Prostate gland (tissue), 2 donors: ENCODE measurements around the gene ZER1. TPM values are rescaled to one million over a fixed set of nuclear protein-coding genes. Genes with fewer than 3 reads are reported as not detected.

Source experiments
- DNase-seq: peaks from one replicate; pipeline ENCODE4 v3.0.0-alpha.2; 2019; ENCODE audit warnings: low spot score
- H3K27ac ChIP-seq, 2 donors: fragments of 200-600 bp; sonication (generic); 2 replicates each; pipeline ENCODE4 v1.5.1; 2017 to 2019
- H3K27me3 ChIP-seq: fragments of 200-600 bp; sonication (generic); replicated peaks from 2 replicates; pipeline ENCODE4 v1.5.1; 2019; ENCODE audit not compliant: insufficient read depth
- H3K36me3 ChIP-seq, 2 donors: fragments of 200-600 bp; sonication (generic); 1 replicate in 1 of 2; 2 replicates in 1 of 2; pipeline versions ENCODE4 v1.5.1 to v1.8.1; 2017 to 2019
- H3K4me1 ChIP-seq: fragments of 200-600 bp; sonication (generic); replicated peaks from 2 replicates; pipeline ENCODE4 v1.5.1; 2019
- H3K4me3 ChIP-seq, 2 donors: fragments of 200-600 bp; sonication (generic); 2 replicates each; pipeline ENCODE4 v1.5.1; 2017 to 2019
- H3K9me3 ChIP-seq: fragments of 200-600 bp; sonication (generic); 2 replicates; pipeline ENCODE4 v1.5.1; 2017
- POLR2A ChIP-seq: fragments of 450-650 bp; IDR thresholded peaks from one replicate; pipeline ENCODE4 v1.6.1; 2016; ENCODE audit warnings: antibody characterized with exemption, mild to moderate bottlenecking
- POLR2AphosphoS5 ChIP-seq: sonication (generic); formaldehyde crosslinking; IDR thresholded peaks from one replicate; pipeline ENCODE4 v1.6.1; 2017; ENCODE audit warnings: antibody characterized with exemption
- WGBS: methylation state at CpG from one replicate; pipeline ENCODE4 v1.1.5; 2018; 5-methylcytosine and 5-hydroxymethylcytosine counted together
- intact Hi-C: fragments of 100-400 bp; cut with DNase I; formaldehyde crosslinking; loops from one replicate; pipeline ENCODE4 v1.14.2; 2022
- total RNA-seq, 2 donors: library from RNA; depleted of rRNA; stranded (reverse); fragments of >200 nt; gene quantifications; one replicate each; pipeline ENCODE4 v1.1.0, GENCODE V29; 2016
- TF ChIP-seq, protein P1 (sequence below), 4 experiments: fragments of 200-600 bp in 2 of 4; fragments of 450-650 bp in 2 of 4; sonication (generic) in 2 of 4; IDR thresholded peaks; 1 replicate in 3 of 4; 2 replicates in 1 of 4; pipeline ENCODE4 v1.5.1; 2016 to 2019; ENCODE audit warnings: antibody characterized with exemption in 4 of 4, mild to moderate bottlenecking in 2 of 4, moderate library complexity in 2 of 4

The ZER1 gene
- total RNA-seq, 2 donors from 2014 or later, result 86.6 to 122 TPM

DNA sequence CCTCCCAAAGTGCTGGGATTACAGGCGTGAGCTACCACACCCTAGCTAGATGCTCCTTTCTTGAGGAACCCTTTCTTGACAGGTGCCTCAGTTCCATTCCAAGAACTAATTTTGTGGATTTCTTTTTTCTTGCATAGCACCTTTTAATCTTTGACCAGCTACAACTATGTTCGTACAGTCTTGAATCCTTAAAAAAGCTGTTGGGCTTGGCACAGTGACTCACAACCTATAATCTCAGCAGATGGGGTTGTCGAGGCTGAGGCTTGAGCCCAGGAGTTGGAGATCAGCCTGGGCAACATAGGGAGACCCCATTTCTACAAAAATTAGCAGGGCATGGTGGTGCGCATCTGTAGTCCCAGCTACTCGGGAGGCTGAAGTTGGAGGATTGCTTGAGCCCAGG lies 1.3 kb upstream of the ZER1 start:
- H3K27me3 ChIP-seq, result no peaks in the 10 kb centered on the region
- H3K27ac ChIP-seq, result no peak overlapping the region
- no peaks in the 10 kb centered on the region for H3K36me3 ChIP-seq
- 91% methylated on average over 5 of the region's 5 CpGs for WGBS
- H3K4me3 ChIP-seq, result no peak overlapping the region
- H3K4me1 ChIP-seq, result peaks cover 5% of the 10 kb centered on the region
- H3K9me3 ChIP-seq, result no peaks in the 10 kb centered on the region
- DNase-seq, result no peak
- intact Hi-C loops, result no loop called here
- TF ChIP-seq POLR2AphosphoS5 (no peak), POLR2A (no peak)
- TF ChIP-seq, protein P1, sequence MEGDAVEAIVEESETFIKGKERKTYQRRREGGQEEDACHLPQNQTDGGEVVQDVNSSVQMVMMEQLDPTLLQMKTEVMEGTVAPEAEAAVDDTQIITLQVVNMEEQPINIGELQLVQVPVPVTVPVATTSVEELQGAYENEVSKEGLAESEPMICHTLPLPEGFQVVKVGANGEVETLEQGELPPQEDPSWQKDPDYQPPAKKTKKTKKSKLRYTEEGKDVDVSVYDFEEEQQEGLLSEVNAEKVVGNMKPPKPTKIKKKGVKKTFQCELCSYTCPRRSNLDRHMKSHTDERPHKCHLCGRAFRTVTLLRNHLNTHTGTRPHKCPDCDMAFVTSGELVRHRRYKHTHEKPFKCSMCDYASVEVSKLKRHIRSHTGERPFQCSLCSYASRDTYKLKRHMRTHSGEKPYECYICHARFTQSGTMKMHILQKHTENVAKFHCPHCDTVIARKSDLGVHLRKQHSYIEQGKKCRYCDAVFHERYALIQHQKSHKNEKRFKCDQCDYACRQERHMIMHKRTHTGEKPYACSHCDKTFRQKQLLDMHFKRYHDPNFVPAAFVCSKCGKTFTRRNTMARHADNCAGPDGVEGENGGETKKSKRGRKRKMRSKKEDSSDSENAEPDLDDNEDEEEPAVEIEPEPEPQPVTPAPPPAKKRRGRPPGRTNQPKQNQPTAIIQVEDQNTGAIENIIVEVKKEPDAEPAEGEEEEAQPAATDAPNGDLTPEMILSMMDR (IDR thresholded peaks at IDR 0.05), result no peak

DNA sequence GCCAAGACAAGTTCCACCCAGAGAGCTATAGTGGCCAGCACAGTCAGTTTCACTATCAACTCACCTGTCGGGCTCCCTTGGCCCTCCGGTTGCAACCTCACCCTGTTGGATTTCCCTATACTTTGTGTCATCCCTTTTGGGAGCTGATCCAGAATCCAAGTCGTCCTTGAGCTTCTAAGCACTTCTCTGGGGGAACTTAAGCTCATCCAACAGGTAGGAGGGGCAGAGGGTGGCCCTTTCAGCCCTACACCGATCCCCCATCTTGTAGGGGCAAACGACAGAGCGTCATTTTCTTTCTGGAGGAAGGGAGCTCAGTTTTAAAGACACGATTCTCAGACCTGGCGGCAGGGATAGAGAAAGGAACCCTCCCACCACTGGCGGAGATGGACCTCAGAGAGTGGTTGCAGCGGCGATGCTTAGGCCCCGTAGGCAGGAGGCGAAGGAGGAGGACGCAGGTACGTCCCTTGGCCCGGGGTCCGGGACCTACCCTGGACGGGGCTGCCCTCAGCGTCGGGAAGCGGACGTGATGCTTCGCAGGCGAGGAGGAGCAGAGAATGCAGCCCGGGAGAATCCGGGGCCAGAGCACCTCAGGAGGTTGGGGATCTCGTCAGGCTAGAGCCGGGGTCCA lies 519 bp downstream of the ZER1 start:
- H3K4me3 ChIP-seq, result peak overlapping the region; percentile 93 to 100
- peaks cover 5% of the 10 kb centered on the region for H3K4me1 ChIP-seq
- no peaks in the 10 kb centered on the region for H3K9me3 ChIP-seq
- no peaks in the 10 kb centered on the region for H3K36me3 ChIP-seq
- TF ChIP-seq, protein P1 (IDR thresholded peaks at IDR 0.05), result no peak
- TF ChIP-seq POLR2AphosphoS5 (no peak), POLR2A (no peak)
- DNase-seq, result peak; percentile 18
- H3K27ac ChIP-seq, result peak overlapping the region; percentile 94 to 97
- WGBS, result 2% methylated on average over 28 of the region's 28 CpGs
- H3K27me3 ChIP-seq, result no peaks in the 10 kb centered on the region
- intact Hi-C loops, result loop anchor here (2.0 kb wide), 1 partner anchor 16 kb away; the partner anchor contains the start of gene TBC1D13

DNA sequence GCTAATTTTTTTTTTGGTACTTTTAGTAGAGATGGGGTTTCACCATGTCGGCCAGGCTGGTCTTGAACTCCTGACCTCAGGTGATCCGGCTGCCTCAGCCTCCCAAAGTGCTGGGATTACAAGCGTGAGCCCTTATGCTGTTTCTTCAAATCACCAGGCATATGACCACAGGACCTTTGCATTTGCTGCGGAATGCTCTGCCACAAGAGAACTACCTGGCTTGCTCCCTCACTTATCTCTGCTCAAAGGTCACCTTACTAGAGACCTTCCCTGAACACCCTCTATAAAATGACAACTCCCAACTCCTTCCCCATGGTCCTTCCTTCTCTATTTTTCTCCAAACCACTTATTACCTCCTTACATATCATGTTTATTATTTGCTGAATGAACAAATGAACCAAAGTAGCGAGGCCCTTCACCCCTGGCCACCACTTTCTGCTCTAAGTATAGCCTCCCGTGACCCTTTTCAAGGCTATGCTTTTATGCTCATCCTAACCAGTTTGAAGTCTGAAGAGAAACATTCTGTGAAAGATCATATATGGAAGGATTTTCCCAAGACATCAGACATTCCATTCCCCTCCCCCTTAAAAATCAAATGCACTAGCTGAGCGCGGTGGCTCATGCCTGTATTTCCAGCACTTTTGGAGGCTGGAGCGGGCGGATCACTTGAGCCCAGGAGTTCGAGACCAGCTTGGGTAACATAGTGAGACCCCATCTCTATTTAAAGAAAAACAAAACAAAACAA lies 1.3 kb downstream of the ZER1 start:
- H3K36me3 ChIP-seq, result no peaks in the 10 kb centered on the region
- peaks cover 5% of the 10 kb centered on the region for H3K4me1 ChIP-seq
- no peak for DNase-seq
- TF ChIP-seq, protein P1 (IDR thresholded peaks at IDR 0.05), result no peak
- TF ChIP-seq POLR2AphosphoS5 (no peak), POLR2A (no peak)
- H3K4me3 ChIP-seq, result peak overlapping the region; percentile 93 to 100
- intact Hi-C loops, result loop anchor here (2.0 kb wide), 1 partner anchor 16 kb away; the partner anchor contains the start of gene TBC1D13
- 69% methylated on average over 11 of the region's 11 CpGs for WGBS
- peak overlapping the region; percentile 94 to 97 for H3K27ac ChIP-seq
- H3K27me3 ChIP-seq, result no peaks in the 10 kb centered on the region
- no peaks in the 10 kb centered on the region for H3K9me3 ChIP-seq

DNA sequence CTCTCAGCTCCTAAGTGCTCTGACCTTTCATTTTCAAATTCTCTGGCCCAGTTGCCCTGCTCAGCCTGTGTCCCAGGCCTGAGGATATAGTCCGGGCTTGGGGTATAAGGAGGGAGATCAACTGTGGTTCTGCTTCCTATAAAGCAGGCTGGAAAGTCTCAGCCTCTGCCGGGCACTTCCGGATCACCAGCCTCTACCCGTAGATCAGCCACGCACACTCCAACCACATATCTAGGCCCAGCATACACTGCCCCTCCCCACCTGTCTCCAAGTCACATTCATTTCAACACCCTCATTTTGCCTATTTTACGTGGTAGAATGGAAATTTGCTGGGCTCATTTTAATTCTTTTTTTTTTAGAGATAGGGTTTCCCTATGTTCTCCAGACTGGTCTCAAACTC lies 3.1 kb downstream of the ZER1 start:
- intact Hi-C loops, result no loop called here
- TF ChIP-seq, protein P1 (IDR thresholded peaks at IDR 0.05), result no peak
- TF ChIP-seq POLR2AphosphoS5 (no peak), POLR2A (no peak)
- no peak overlapping the region for H3K27ac ChIP-seq
- H3K4me3 ChIP-seq, result no peak overlapping the region
- no peaks in the 10 kb centered on the region for H3K27me3 ChIP-seq
- DNase-seq, result no peak
- WGBS, result 84% methylated on average over 6 of the region's 6 CpGs
- H3K9me3 ChIP-seq, result no peaks in the 10 kb centered on the region
- peaks cover 5% of the 10 kb centered on the region for H3K4me1 ChIP-seq
- no peaks in the 10 kb centered on the region for H3K36me3 ChIP-seq
